ENCODE results near the gene STAC3.

DNA sequence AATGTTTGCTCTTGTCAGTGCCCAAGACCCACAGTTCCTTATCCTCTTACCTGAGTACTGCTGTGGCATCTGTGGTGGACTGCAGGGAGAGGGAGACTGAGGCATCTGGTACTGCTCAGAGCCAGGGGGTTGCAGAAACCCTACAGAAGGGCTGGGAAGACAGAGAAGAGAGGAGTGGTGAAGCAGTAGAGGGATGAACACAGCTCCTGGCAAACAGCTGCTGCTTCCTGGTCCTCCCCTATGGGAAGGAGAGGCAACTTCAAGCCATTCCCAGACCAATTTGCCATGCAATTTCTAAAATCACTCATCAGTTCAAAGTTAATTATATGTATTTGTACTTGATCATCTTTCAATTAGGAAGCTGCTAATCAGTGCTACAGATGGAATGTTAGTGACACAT lies 15.7 kb upstream of the STAC3 start:
- TF ChIP-seq ZNF263 (CRISPR knock-in tag; IDR thresholded peaks at IDR 0.05; ENCODE audit: low read depth) (no peak), FOXJ3 (CRISPR knock-in tag; IDR thresholded peaks at IDR 0.05; ENCODE audit: borderline replicate concordance) (no peak), ETV6 (CRISPR knock-in tag; IDR thresholded peaks at IDR 0.05) (no peak), IRF2 (CRISPR knock-in tag; IDR thresholded peaks at IDR 0.05; ENCODE audit: borderline replicate concordance, low read depth) (no peak), SMAD3 (CRISPR knock-in tag; IDR thresholded peaks at IDR 0.05; ENCODE audit: borderline replicate concordance) (no peak), HMGA2 (CRISPR knock-in tag; IDR thresholded peaks at IDR 0.05) (no peak)
- TF ChIP-seq, protein P1, sequence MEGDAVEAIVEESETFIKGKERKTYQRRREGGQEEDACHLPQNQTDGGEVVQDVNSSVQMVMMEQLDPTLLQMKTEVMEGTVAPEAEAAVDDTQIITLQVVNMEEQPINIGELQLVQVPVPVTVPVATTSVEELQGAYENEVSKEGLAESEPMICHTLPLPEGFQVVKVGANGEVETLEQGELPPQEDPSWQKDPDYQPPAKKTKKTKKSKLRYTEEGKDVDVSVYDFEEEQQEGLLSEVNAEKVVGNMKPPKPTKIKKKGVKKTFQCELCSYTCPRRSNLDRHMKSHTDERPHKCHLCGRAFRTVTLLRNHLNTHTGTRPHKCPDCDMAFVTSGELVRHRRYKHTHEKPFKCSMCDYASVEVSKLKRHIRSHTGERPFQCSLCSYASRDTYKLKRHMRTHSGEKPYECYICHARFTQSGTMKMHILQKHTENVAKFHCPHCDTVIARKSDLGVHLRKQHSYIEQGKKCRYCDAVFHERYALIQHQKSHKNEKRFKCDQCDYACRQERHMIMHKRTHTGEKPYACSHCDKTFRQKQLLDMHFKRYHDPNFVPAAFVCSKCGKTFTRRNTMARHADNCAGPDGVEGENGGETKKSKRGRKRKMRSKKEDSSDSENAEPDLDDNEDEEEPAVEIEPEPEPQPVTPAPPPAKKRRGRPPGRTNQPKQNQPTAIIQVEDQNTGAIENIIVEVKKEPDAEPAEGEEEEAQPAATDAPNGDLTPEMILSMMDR (IDR thresholded peaks at IDR 0.05), result no peak
- TF ChIP-seq, protein P2, sequence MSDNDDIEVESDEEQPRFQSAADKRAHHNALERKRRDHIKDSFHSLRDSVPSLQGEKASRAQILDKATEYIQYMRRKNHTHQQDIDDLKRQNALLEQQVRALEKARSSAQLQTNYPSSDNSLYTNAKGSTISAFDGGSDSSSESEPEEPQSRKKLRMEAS (CRISPR knock-in tag; IDR thresholded peaks at IDR 0.05), result no peak
- TF ChIP-seq, protein P3, sequence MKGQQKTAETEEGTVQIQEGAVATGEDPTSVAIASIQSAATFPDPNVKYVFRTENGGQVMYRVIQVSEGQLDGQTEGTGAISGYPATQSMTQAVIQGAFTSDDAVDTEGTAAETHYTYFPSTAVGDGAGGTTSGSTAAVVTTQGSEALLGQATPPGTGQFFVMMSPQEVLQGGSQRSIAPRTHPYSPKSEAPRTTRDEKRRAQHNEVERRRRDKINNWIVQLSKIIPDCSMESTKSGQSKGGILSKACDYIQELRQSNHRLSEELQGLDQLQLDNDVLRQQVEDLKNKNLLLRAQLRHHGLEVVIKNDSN (CRISPR knock-in tag; IDR thresholded peaks at IDR 0.05), result no peak
- TF ChIP-seq, protein P4, sequence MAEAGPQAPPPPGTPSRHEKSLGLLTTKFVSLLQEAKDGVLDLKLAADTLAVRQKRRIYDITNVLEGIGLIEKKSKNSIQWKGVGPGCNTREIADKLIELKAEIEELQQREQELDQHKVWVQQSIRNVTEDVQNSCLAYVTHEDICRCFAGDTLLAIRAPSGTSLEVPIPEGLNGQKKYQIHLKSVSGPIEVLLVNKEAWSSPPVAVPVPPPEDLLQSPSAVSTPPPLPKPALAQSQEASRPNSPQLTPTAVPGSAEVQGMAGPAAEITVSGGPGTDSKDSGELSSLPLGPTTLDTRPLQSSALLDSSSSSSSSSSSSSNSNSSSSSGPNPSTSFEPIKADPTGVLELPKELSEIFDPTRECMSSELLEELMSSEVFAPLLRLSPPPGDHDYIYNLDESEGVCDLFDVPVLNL (CRISPR knock-in tag; IDR thresholded peaks at IDR 0.05; ENCODE audit: borderline replicate concordance, low read depth), result no peak
- TF ChIP-seq, protein P5, sequence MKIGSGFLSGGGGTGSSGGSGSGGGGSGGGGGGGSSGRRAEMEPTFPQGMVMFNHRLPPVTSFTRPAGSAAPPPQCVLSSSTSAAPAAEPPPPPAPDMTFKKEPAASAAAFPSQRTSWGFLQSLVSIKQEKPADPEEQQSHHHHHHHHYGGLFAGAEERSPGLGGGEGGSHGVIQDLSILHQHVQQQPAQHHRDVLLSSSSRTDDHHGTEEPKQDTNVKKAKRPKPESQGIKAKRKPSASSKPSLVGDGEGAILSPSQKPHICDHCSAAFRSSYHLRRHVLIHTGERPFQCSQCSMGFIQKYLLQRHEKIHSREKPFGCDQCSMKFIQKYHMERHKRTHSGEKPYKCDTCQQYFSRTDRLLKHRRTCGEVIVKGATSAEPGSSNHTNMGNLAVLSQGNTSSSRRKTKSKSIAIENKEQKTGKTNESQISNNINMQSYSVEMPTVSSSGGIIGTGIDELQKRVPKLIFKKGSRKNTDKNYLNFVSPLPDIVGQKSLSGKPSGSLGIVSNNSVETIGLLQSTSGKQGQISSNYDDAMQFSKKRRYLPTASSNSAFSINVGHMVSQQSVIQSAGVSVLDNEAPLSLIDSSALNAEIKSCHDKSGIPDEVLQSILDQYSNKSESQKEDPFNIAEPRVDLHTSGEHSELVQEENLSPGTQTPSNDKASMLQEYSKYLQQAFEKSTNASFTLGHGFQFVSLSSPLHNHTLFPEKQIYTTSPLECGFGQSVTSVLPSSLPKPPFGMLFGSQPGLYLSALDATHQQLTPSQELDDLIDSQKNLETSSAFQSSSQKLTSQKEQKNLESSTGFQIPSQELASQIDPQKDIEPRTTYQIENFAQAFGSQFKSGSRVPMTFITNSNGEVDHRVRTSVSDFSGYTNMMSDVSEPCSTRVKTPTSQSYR (CRISPR knock-in tag; IDR thresholded peaks at IDR 0.05), result no peak
- TF ChIP-seq, protein P6, sequence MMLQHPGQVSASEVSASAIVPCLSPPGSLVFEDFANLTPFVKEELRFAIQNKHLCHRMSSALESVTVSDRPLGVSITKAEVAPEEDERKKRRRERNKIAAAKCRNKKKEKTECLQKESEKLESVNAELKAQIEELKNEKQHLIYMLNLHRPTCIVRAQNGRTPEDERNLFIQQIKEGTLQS (CRISPR knock-in tag; conservative IDR thresholded peaks at IDR 0.05), result no peak
